GM12892 (cell line): ENCODE data around the gene HPRT1.

Experiments used
- DNase-seq: peaks from one replicate; pipeline ENCODE4 v3.0.0; 2011; ENCODE audit not compliant: insufficient read length
- FAIRE-seq: peaks from 2 replicates; lab custom pipeline; 2011; peaks lifted over from hg19 to GRCh38; lab: Jason Lieb, UNC
- POLR2A ChIP-seq: IDR thresholded peaks from 2 replicates; pipeline ENCODE4 v1.6.1; 2011; ENCODE audit warnings: low read depth, low read length, control low read depth
- POLR2AphosphoS5 ChIP-seq: IDR thresholded peaks from 2 replicates; pipeline ENCODE4 v1.6.1; 2011; ENCODE audit warnings: low read depth, low read length, control low read depth
- TAF1 ChIP-seq: IDR thresholded peaks from 2 replicates; pipeline ENCODE4 v1.6.1; 2011; ENCODE audit warnings: low read depth, mild to moderate bottlenecking, control low read depth, low read length, borderline replicate concordance

The HPRT1 gene

DNA sequence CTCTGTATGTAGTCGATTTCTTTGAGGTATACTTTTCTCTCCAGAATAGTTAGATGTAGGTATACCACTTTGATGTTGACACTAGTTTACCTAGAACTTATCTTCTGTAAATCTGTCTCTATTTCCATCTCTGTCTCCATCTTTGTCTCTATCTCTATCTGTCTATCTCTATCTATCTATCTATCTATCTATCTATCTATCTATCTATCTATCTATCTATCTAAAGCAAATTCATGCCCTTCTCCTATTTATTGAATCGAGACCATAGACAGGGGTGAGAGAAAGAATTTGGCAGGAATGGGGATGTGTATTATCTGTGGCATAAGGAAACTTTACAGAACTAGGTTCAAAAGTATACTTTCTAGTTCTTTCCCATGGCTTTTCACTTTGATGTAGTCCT lies 21.4 kb downstream of the HPRT1 start:
- DNase-seq, result no peak
- no peak for FAIRE-seq
- no peak for TF ChIP-seq POLR2A
- TF ChIP-seq TAF1, result no peak
- TF ChIP-seq POLR2AphosphoS5, result no peak

DNA sequence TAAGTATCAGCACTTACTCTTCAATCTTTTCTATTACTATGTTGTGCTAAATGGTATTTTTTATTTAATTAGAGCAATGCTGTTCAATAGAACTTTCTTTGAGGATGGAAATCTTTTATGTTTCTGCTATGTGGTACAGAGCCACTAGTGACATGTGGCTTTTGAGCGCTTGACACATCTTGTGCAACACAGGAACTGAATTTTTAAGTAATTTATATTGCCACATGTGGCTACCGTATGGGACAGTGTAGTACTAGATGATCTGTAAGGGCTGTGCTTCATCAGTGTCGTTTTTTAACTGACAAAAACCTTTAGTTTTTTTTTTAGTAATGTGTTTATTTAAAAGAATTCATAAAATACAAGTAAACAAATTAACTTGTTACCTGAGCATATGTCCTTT lies 22.4 kb downstream of the HPRT1 start:
- TF ChIP-seq POLR2AphosphoS5 (no peak), TAF1 (no peak), POLR2A (no peak)
- DNase-seq (no peak), FAIRE-seq (no peak)

DNA sequence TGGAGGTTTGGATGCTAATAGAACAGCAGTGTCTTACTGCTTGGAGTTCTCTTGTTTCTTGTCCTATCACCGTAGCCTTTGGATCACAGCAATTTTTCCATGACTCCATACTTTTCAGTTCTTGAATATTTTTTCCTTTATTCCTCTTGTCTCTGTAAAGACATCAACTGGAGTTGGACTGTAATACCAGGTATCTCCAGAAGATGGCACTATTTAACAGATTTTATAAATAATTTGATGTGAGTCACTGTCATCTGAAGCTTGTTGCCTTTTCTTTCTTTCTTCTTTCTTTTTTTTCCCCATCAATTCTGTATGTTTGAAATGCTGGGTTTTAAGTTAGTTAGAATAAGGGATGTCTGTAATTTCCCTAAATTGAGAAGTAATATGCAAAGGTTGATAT lies 24.1 kb downstream of the HPRT1 start:
- no peak for TF ChIP-seq POLR2A
- TF ChIP-seq TAF1, result no peak
- TF ChIP-seq POLR2AphosphoS5, result no peak
- DNase-seq (no peak), FAIRE-seq (peak; percentile 65)

DNA sequence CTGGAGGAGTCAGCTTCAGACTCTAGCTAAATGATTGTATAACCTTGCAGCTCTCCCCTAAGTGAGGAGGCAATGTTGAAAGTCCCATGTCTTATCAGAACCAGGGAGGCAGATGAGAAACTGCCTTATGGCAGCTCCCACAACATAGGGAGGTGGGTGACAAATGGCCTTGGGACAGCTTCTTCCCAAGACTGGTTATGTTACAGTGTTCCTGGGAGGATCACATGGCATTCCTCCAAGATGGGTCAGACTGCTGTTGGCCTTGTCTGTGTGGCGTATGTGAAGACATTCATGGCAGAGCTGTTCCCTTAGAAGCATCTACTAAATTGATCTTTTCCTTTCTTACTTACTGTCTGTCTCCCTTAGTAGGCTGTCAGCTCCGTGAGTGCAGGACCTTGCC lies 42.0 kb downstream of the HPRT1 start:
- no peak for DNase-seq
- TF ChIP-seq POLR2A (no peak), POLR2AphosphoS5 (no peak), TAF1 (no peak)
- no peak for FAIRE-seq

DNA sequence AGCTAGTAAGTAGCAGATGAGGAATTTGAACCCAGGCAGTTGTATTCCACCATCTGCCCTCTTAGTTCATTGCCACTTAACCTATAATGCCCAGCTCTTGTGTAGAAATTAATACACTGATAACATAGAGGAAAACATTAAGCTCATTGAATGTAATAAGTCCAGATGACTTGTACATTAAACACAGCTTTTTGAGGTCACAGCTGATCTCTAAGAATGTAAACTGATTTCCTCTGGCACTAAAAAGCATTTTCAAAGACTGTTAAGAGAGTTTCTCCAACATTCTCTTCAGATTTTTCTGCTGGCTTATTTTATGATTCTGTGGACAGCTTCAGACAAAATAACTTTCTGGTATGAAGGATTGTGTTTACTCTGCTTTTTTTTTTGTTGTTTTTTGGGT lies 42.7 kb downstream of the HPRT1 start:
- TF ChIP-seq POLR2AphosphoS5, result no peak
- no peak for TF ChIP-seq TAF1
- no peak for TF ChIP-seq POLR2A
- DNase-seq, result no peak
- no peak for FAIRE-seq

DNA sequence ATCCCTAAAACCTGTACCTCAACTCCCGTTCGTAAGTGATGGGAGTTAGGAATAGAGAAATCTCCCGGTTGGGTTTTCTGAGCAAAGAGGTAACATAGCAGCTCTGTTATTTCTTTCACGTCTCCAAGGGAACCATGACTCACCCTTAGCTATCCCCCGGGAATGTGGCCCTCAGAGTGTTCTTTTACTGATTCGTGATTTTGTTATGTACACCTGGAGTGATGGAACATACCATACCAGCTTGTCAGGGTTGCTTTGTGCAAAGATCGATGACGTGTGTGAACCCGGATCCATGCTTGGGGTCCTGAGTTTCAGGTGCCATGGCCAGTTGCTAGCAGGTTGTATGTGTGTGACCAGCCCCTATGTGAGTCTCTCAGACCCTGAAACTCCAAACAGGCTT lies 52.6 kb downstream of the HPRT1 start:
- DNase-seq, result no peak
- FAIRE-seq, result no peak

DNA sequence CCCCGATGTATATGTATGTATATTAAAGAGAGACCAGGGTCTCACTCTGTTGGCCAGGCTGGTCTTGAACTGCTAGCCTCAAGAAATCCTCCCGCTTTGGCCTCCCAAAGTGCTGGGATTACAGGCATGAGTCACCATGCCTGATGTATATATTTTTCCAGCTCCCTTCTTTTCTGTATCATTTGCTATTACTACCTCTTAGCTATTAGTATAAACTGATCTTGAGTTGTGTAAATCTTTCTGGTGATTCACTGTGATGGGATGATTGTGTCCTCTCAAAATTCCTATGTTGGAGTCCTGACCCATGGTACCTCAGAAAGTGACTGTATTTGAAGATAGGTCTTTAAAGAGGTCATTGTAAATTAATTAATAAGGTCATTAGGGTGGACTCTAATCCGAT lies 53.1 kb downstream of the HPRT1 start:
- FAIRE-seq (no peak), DNase-seq (no peak)
- TF ChIP-seq POLR2AphosphoS5 (no peak), POLR2A (no peak), TAF1 (no peak)

More for the DNA sequence above, 52.6 kb downstream of the HPRT1 start:
- TF ChIP-seq POLR2AphosphoS5, result no peak
- TF ChIP-seq TAF1, result no peak
- no peak for TF ChIP-seq POLR2A

DNA sequence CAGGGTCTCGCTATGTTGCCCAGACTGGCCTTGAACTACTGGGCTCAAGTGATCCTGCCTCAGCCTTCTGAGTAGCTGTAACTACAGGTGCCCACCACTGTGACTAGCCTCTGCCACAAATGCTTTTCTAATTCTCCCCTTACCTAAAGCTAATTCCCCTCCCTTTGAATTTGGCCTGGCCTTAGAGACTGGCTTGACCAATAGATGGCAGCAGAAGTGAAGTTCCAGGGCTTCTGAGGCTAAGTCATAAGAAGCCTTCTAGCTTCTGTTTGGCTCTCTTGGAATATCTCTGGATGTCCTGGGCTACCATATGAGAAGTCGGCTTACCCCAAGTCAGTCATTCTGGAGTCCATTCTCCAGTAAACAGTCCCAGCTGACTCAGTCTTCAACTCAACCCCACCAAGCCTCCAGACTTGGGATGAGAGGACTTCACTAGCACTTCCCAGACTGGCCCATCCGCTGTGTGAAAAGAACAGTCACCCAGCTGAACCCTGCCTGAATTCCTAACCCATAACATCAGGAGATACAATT lies 61.0 kb downstream of the HPRT1 start:
- DNase-seq (no peak), FAIRE-seq (peak; percentile 75)
- TF ChIP-seq POLR2A (no peak), POLR2AphosphoS5 (no peak), TAF1 (no peak)

DNA sequence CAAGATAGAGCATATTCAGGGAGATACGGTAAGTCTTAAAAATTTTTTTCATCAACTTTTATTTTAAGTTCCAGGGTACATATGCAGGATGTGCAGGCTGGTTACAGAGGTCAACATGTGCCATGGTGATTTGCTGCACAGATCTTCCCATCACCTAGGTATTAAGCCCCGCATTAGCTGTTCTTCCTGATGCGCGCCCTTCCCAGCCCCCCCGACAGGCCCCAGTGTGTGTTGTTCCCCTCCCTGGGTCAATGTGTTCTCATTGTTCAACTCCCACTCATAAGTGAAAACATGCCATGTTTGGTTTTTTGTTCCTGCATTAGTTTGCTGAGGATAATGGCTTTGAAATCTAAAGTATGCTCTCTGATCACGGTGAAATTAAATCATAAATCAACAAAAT lies 64.2 kb downstream of the HPRT1 start:
- TF ChIP-seq POLR2AphosphoS5, result no peak
- TF ChIP-seq TAF1, result no peak
- no peak for TF ChIP-seq POLR2A

DNA sequence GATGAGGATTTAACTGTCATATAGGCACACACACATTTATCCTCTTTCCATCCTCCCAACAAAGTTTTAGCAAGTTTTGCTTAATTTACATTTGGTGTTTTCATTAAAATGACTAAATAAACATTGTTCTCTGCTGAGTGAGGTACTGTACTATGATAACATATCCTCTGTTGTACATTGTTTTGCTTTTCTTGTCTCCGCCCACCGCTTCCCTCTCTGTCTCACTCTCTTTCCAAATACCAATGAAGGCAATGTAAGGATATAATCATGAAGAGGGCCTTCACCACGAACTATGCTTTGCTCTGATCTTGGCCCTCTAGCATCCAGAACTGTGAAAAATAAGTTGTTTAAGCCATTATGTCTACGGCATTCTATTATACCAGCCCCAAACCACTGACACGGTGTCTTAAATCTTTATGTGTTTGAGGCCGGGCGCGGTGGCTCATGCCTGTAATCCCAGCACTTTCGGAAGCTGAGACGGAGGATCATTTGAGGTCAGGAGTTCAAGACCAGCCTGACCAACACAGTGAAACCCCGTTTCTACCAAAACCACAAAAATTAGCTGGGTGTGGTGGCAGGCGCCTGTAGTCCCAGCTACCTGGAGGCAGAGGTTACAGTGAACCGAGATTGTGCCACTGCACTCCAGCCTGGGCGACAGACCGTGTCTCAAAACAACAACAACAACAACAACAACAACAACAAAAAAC lies 65.3 kb downstream of the HPRT1 start:
- DNase-seq (no peak), FAIRE-seq (no peak)
- TF ChIP-seq POLR2AphosphoS5 (no peak), POLR2A (no peak), TAF1 (no peak)

More for the DNA sequence above, 64.2 kb downstream of the HPRT1 start:
- FAIRE-seq, result no peak
- no peak for DNase-seq

DNA sequence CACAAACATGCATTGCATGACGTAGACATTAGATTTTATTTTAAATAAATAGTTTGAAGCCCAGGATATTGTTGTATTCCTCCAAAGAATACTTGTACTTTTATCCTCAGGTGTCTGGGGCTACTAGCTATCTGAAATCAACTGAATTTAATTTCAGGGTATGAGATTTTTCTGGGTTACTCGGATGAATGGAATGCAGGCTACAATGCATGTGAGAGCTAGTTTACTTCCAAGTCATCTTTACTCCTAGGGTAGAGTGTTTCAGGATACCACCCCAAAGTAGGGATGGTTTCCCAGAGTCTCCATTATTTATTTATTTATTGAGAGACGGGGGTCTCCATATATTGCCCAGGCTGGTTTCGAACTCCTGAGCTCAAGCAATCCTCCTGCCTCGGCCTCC lies 66.4 kb downstream of the HPRT1 start:
- no peak for DNase-seq
- no peak for TF ChIP-seq POLR2A
- no peak for TF ChIP-seq POLR2AphosphoS5
- no peak for TF ChIP-seq TAF1
- FAIRE-seq, result no peak

DNA sequence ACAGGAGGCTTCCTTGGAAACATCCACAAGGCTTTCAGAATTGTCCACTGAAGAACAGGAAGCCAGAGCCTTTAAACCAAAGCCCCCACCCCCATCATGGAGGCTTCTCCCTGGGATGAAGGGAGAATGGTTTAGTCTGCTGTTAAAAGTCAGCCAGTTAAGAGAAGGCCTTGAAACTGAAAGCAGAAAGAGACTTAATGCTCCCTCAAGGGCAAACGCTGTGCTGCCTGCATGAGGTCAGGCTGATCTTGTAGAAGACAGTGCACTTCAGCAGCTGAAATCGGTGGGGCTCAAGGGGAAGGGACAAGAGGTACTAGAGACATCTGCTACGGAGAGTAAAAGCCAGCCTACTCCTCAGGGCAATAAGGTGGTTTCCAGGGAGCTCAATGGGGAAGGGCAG lies 69.0 kb downstream of the HPRT1 start:
- no peak for TF ChIP-seq POLR2A
- TF ChIP-seq POLR2AphosphoS5, result no peak
- no peak for TF ChIP-seq TAF1
- FAIRE-seq, result peak; percentile 30
- DNase-seq, result no peak
